Panc1 (cell line): ENCODE measurements around the gene TMEM45A. TPM values are rescaled to one million over a fixed set of nuclear protein-coding genes. Genes with fewer than 3 reads are reported as not detected.
"Not testable (repeated sequence)": the region's sequence is repeated elsewhere in the genome, so short reads cannot be mapped to it uniquely, and the experiment has no call there.

ENCODE experiments used
- ATAC-seq: fragments of 200-7000 bp; cut with Tn5 transposase; 2 replicates; pipeline ENCODE4 v1.9.1; 2020; ENCODE audit warnings: mild to moderate bottlenecking, moderate library complexity
- Bru-seq: library from RNA; stranded (reverse); fragments of 400-500 nt; gene quantifications from one replicate; lab custom pipeline; 2021; lab: Mats Ljungman, UMichigan
- BruChase-seq, 2 experiments: library from RNA; stranded (reverse); fragments of 400-500 nt; gene quantifications; one replicate each; lab custom pipeline; 2021; lab: Mats Ljungman, UMichigan
- BruUV-seq: library from RNA; stranded (reverse); fragments of 400-500 nt; replicated peaks from 2 replicates; lab custom pipeline; 2021; lab: Mats Ljungman, UMichigan
- CTCF ChIA-PET: fragments of 300-600 bp; sonication (Branson Sonifier 250); formaldehyde crosslinking; loops from one replicate; lab custom pipeline; 2022; ENCODE audit warnings: antibody characterized with exemption; lab: Charles Lee
- POLR2A ChIA-PET: fragments of 300-600 bp; sonication (Branson Sonifier 250); formaldehyde crosslinking; loops from one replicate; lab custom pipeline; 2022; ENCODE audit warnings: antibody characterized with exemption; lab: Charles Lee
- DNase-seq: peaks from one replicate; pipeline ENCODE4 v3.0.0-alpha.2; 2010; ENCODE audit warnings: low read depth, low spot score
- H3K27ac ChIP-seq: 2 replicates; pipeline ENCODE4 v1.5.1; 2011; ENCODE audit warnings: mild to moderate bottlenecking, low read length, inconsistent platforms
- H3K27me3 ChIP-seq: fragments of 200-500 bp; sonication (Bioruptor generic); 2 replicates; pipeline ENCODE4 v1.6.0; 2014; ENCODE audit warnings: low read length, inconsistent platforms; ENCODE audit not compliant: control insufficient read depth, insufficient read depth
- H3K36me3 ChIP-seq: fragments of 200-500 bp; sonication (Bioruptor generic); 2 replicates; pipeline ENCODE4 v1.5.1; 2014; ENCODE audit warnings: inconsistent platforms, mild to moderate bottlenecking, low read length, moderate library complexity; ENCODE audit not compliant: control insufficient read depth, insufficient read depth
- H3K4me1 ChIP-seq: 2 replicates; pipeline ENCODE4 v1.5.1; 2011; ENCODE audit warnings: inconsistent platforms, mild to moderate bottlenecking, low read length, moderate library complexity; ENCODE audit not compliant: control insufficient read depth, insufficient read depth
- H3K4me3 ChIP-seq, 2 experiments: 2 replicates each; pipeline ENCODE4 v1.5.1; 2011 to 2012; ENCODE audit warnings: low read depth in 2 of 2, low read length in 2 of 2, mild to moderate bottlenecking in 2 of 2, inconsistent platforms in 1 of 2, moderate library complexity in 1 of 2
- H3K9me3 ChIP-seq: fragments of 200-500 bp; sonication (Bioruptor generic); 2 replicates; pipeline ENCODE4 v1.5.1; 2014; ENCODE audit warnings: low read depth, mild to moderate bottlenecking, inconsistent platforms, low read length, moderate library complexity; ENCODE audit not compliant: control insufficient read depth, insufficient read depth
- CTCF ChIP-seq: fragments of 450-650 bp; IDR thresholded peaks from 2 replicates; pipeline ENCODE4 v1.5.1; 2017; ENCODE audit warnings: mild to moderate bottlenecking
- POLR2AphosphoS5 ChIP-seq: IDR thresholded peaks from 2 replicates; pipeline ENCODE4 v1.6.1; 2012; ENCODE audit warnings: mild to moderate bottlenecking, low read depth, low read length, moderate library complexity
- in situ Hi-C: cut with HindIII; loops from 2 replicates; pipeline ENCODE4 v1.10.0; 2016; ENCODE audit warnings: low sequenced_read_pairs, low pct_unique_long_range_greater_than_20kb
- intact Hi-C: fragments of 100-400 bp; cut with micrococcal nuclease; formaldehyde crosslinking; loops from one replicate; pipeline ENCODE4 v1.10.0; 2022; ENCODE audit not compliant: unreplicated experiment
- long read RNA-seq: library from polyadenylated mRNA; unstranded; transcript quantifications from one replicate; pipeline ENCODE4 v2.0.0, GENCODE V29; 2021; ENCODE audit not compliant: unreplicated experiment
- polyA plus RNA-seq: library from polyadenylated mRNA; unstranded; fragments of >200 nt; gene quantifications from one replicate; pipeline ENCODE4 v1.2.1, GENCODE V29; 2012; ENCODE audit warnings: missing spikeins; ENCODE audit not compliant: insufficient read length
- total RNA-seq: library from RNA; stranded (reverse); gene quantifications from one replicate; pipeline ENCODE4 v1.2.1, GENCODE V29; 2021; ENCODE audit not compliant: unreplicated experiment

TMEM45A gene
- total RNA-seq (8.6 TPM), Bru-seq, nascent RNA (percentile 44 among the genes with signal in this experiment), BruChase-seq, experiment 1, labeled RNA remaining after a 2-hour chase (percentile 40 among the genes with signal in this experiment), BruChase-seq, experiment 2, labeled RNA remaining after a 6-hour chase (percentile 44 among the genes with signal in this experiment)
- 6.7 TPM for polyA plus RNA-seq
- long read RNA-seq, transcript TMEM45A-201 (6 exons, 1,567 nt): major isoform, 8 of 20 reads
- long read RNA-seq, partial matches to known transcripts: 0 of 20 reads
- long read RNA-seq, other reads (novel, unspliced or antisense): 12 of 20 reads

GRCh38 chr3:100492059-100493006, at the start of gene TMEM45A:
TSS of gene TMEM45A (plus strand) at chr3:100492619. CDS start at chr3:100555212, 62,593 bp downstream.
- CTCF ChIA-PET: interaction anchor here (1.3 kb wide), 1 partner anchor 30 kb away, joined by 16 read pairs; no protein-coding TSS in a partner anchor
- H3K4me1 ChIP-seq: 0 out of 2 replicates have a peak, but pooled peaks cover 4% of the 10 kb centered on the region
- in situ Hi-C loops (no loop called here), intact Hi-C loops (no loop called here)
- ATAC-seq: peak; percentile 100
- H3K9me3 ChIP-seq: no peaks in the 10 kb centered on the region
- BruUV-seq: no TSS peak
- H3K27me3 ChIP-seq: peaks cover 4% of the 10 kb centered on the region; the same call in 1 of the 2 replicates
- peak within 1 kb of the TSS; percentile 59 to 71 for H3K4me3 ChIP-seq
- peak within 1 kb of the TSS; percentile 75 for H3K27ac ChIP-seq
- peak; percentile 68 for DNase-seq
- POLR2A ChIA-PET: interaction anchor here (0.6 to 0.7 kb wide), 3 partner anchors 114 to 1533 kb away, joined by 3 to 5 read pairs (median 3); no protein-coding TSS in a partner anchor
- TF ChIP-seq POLR2AphosphoS5 (peak; percentile 31; the same call in 1 of the 2 replicates), CTCF (no peak)
- no peaks in the 10 kb centered on the region for H3K36me3 ChIP-seq

GRCh38 chr3:100443690-100444089, 48.7 kb upstream of the TMEM45A start:
- CTCF ChIA-PET: no interaction called here
- intact Hi-C loops (no loop called here), in situ Hi-C loops (no loop called here)
- no peaks in the 10 kb centered on the region for H3K27me3 ChIP-seq
- DNase-seq: no peak
- POLR2A ChIA-PET: no interaction called here
- H3K4me3 ChIP-seq: no peak overlapping the region
- no peak for ATAC-seq
- 0 out of 2 replicates have a peak, but pooled peaks cover 5% of the 10 kb centered on the region for H3K9me3 ChIP-seq
- no peak overlapping the region for H3K27ac ChIP-seq
- no TSS peak for BruUV-seq
- no peak for TF ChIP-seq CTCF
- no peaks in the 10 kb centered on the region for H3K36me3 ChIP-seq
- no peaks in the 10 kb centered on the region for H3K4me1 ChIP-seq

DNA sequence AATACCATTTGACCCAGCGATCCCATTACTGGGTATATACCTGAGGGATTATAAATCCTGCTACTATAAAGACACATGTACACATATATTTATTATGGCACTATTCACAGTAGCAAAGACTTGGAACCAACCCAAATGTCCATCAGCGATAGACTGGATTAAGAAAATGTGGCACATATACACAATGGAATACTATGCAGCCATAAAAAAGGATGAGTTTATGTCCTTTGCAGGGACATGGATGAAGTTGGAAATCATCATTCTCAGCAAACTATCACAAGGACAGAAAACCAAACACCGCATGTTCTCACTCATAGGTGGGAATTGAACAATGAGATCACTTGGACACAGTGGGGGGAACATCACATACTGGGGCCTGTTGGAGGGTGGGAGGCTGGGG, 45.4 kb upstream of the TMEM45A start:
- in situ Hi-C loops: not testable (repeated sequence)

More for the DNA sequence above, 45.4 kb upstream of the TMEM45A start:
- ATAC-seq, H3K27me3 ChIP-seq, BruUV-seq, H3K27ac ChIP-seq, H3K4me3 ChIP-seq, POLR2A ChIA-PET, intact Hi-C loops, H3K4me1 ChIP-seq, H3K36me3 ChIP-seq, DNase-seq, H3K9me3 ChIP-seq, CTCF ChIA-PET: not testable (repeated sequence)
